Smooth muscle cell (in vitro differentiated cells): ENCODE measurements around the gene TRIO. TPM values are rescaled to one million over a fixed set of nuclear protein-coding genes. Genes with fewer than 3 reads are reported as not detected.

Experiments used
- DNase-seq: peaks from one replicate; lab custom pipeline; 2025; ENCODE audit not compliant: unreplicated experiment; lab: John Stamatoyannopoulos, UW
- H2AFZ ChIP-seq: fragments of 200-600 bp; sonication (generic); 2 replicates; pipeline ENCODE4 v1.6.0; 2016; ENCODE audit warnings: antibody characterized with exemption, low read depth, mild to moderate bottlenecking
- H3F3A ChIP-seq: fragments of 200-600 bp; sonication (generic); 2 replicates; pipeline ENCODE4 v1.6.0; 2017; ENCODE audit warnings: antibody characterized with exemption, low read depth
- H3K27ac ChIP-seq: fragments of 200-600 bp; sonication (generic); 2 replicates; pipeline ENCODE4 v1.5.1; 2016; ENCODE audit warnings: low read depth, mild to moderate bottlenecking
- H3K27me3 ChIP-seq: fragments of 200-600 bp; sonication (generic); 2 replicates; pipeline ENCODE4 v1.6.1; 2016; ENCODE audit warnings: low read depth, mild to moderate bottlenecking
- H3K36me3 ChIP-seq: fragments of 200-600 bp; sonication (generic); 2 replicates; pipeline ENCODE4 v1.5.1; 2016; ENCODE audit warnings: low read depth
- H3K4me1 ChIP-seq: fragments of 200-600 bp; sonication (generic); 2 replicates; pipeline ENCODE4 v1.5.1; 2016; ENCODE audit warnings: low read depth
- H3K4me2 ChIP-seq: fragments of 200-600 bp; sonication (generic); 2 replicates; pipeline ENCODE4 v1.6.0; 2016; ENCODE audit warnings: mild to moderate bottlenecking
- H3K4me3 ChIP-seq: fragments of 200-600 bp; sonication (generic); 2 replicates; pipeline ENCODE4 v1.5.1; 2016; ENCODE audit warnings: mild to moderate bottlenecking
- H3K79me2 ChIP-seq: fragments of 200-600 bp; sonication (generic); 2 replicates; pipeline ENCODE4 v1.6.0; 2016; ENCODE audit warnings: low read depth, mild to moderate bottlenecking
- H3K9ac ChIP-seq: fragments of 200-600 bp; sonication (generic); 2 replicates; pipeline ENCODE4 v1.6.0; 2016; ENCODE audit warnings: low read depth
- H3K9me3 ChIP-seq: fragments of 200-600 bp; sonication (generic); replicated peaks from 2 replicates; pipeline ENCODE4 v1.5.1; 2016; ENCODE audit warnings: low read depth
- H4K20me1 ChIP-seq: fragments of 200-600 bp; sonication (generic); 2 replicates; pipeline ENCODE4 v1.6.0; 2016; ENCODE audit warnings: low read depth
- CTCF ChIP-seq: fragments of 200-600 bp; sonication (generic); IDR thresholded peaks from 2 replicates; pipeline ENCODE4 v1.5.1; 2017; ENCODE audit warnings: borderline replicate concordance, mild to moderate bottlenecking, antibody characterized with exemption; ENCODE audit not compliant: insufficient read depth, poor library complexity, severe bottlenecking
- WGBS: methylation state at CpG from one replicate; pipeline ENCODE4 v1.1.7; 2016; ENCODE audit warnings: low lambda C conversion rate; 5-methylcytosine and 5-hydroxymethylcytosine counted together
- polyA plus RNA-seq: library from polyadenylated mRNA; unstranded; fragments of >200 nt; fragmentation: Nextera tagmentation; extraction: Ambion mirVana; gene quantifications from 2 replicates; pipeline ENCODE4 v1.2.1, GENCODE V29; 2016
- total RNA-seq: library from RNA; depleted of rRNA; stranded (reverse); fragments of >200 nt; gene quantifications from 2 replicates; pipeline ENCODE4 v1.2.3, GENCODE V29; 2014

The TRIO gene
- total and polyA plus RNA-seq, 2 experiments from 2014 or later: 10.2 to 118 TPM

- no peak overlapping the region for H3K4me3 ChIP-seq
- DNase-seq: no peak
- no peak overlapping the region for H2AFZ ChIP-seq
- no peak overlapping the region for H3K9ac ChIP-seq
- H3K4me1 ChIP-seq: no peaks in the 10 kb centered on the region
- H4K20me1 ChIP-seq: peaks cover 5% of the 10 kb centered on the region
- no peak overlapping the region for H3K27ac ChIP-seq
- WGBS: 96% methylated on average over 21 of the region's 21 CpGs
- H3K79me2 ChIP-seq: no peaks in the 10 kb centered on the region
- TF ChIP-seq CTCF: no peak
- no peaks in the 10 kb centered on the region for H3K36me3 ChIP-seq
- H3K9me3 ChIP-seq: no peaks in the 10 kb centered on the region
- no peaks in the 10 kb centered on the region for H3F3A ChIP-seq
- H3K4me2 ChIP-seq: no peak overlapping the region
- no peaks in the 10 kb centered on the region for H3K27me3 ChIP-seq
These were observed 364.2 kb downstream of the TRIO start for GRCh38 chr5:14507156-14507941.

GRCh38 chr5:14508046-14508445 is 364.9 kb downstream of the TRIO start:
- H2AFZ ChIP-seq: no peak overlapping the region
- H3K4me1 ChIP-seq: no peaks in the 10 kb centered on the region
- H3K79me2 ChIP-seq: no peaks in the 10 kb centered on the region
- no peak overlapping the region for H3K27ac ChIP-seq
- H3K9ac ChIP-seq: no peak overlapping the region
- WGBS: 97% methylated on average over 20 of the region's 20 CpGs
- no peak overlapping the region for H3K4me2 ChIP-seq
- DNase-seq: no peak
- H3K27me3 ChIP-seq: no peaks in the 10 kb centered on the region
- H3F3A ChIP-seq: no peaks in the 10 kb centered on the region
- peaks cover 5% of the 10 kb centered on the region for H4K20me1 ChIP-seq
- TF ChIP-seq CTCF: no peak
- H3K9me3 ChIP-seq: no peaks in the 10 kb centered on the region
- no peak overlapping the region for H3K4me3 ChIP-seq
- H3K36me3 ChIP-seq: no peaks in the 10 kb centered on the region

GRCh38 chr5:14509556-14509955 is 366.4 kb downstream of the TRIO start:
- no peak for TF ChIP-seq CTCF
- Histone ChIP-seq H3K4me3 (no peak overlapping the region), H3K79me2 (no peaks in the 10 kb centered on the region), H3K4me1 (no peaks in the 10 kb centered on the region), H3F3A (no peaks in the 10 kb centered on the region), H3K9me3 (no peaks in the 10 kb centered on the region), H3K4me2 (no peak overlapping the region), H2AFZ (no peak overlapping the region), H3K9ac (no peak overlapping the region), H3K36me3 (no peaks in the 10 kb centered on the region), H3K27ac (no peak overlapping the region), H3K27me3 (no peaks in the 10 kb centered on the region), H4K20me1 (peaks cover 5% of the 10 kb centered on the region)
- 83% methylated on average over 11 of the region's 11 CpGs for WGBS
- DNase-seq: no peak
